SW 1271 (cell line): ENCODE data around the gene CEP85L.

Experiments
- DNase-seq, 2 experiments: peaks; one replicate each; lab custom pipeline; 2025; lab: John Stamatoyannopoulos, UW

The CEP85L gene

GRCh38 chr6:118578617-118579016 lies 72.8 kb downstream of the CEP85L start:
- no peak for DNase-seq

DNA sequence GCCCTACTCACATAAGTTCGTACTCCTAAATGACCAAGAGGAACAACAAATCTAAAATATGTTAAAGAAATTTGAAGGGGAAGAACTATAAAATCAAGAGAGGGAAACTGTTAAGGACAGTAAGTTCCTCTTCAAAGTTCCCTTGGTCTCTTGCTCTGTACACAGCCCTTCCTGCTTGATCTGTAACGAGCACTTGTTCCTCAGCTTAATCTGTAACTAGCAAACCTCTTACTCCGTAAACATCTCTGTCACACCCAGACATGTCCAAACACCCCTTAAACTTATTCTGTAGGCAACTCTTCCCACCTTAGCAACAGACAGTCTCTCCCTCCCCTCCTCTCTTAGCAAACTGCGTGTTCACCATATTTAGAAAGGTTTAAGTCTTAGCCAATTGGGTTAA lies 73.4 kb downstream of the CEP85L start:
- no peak for DNase-seq

DNA sequence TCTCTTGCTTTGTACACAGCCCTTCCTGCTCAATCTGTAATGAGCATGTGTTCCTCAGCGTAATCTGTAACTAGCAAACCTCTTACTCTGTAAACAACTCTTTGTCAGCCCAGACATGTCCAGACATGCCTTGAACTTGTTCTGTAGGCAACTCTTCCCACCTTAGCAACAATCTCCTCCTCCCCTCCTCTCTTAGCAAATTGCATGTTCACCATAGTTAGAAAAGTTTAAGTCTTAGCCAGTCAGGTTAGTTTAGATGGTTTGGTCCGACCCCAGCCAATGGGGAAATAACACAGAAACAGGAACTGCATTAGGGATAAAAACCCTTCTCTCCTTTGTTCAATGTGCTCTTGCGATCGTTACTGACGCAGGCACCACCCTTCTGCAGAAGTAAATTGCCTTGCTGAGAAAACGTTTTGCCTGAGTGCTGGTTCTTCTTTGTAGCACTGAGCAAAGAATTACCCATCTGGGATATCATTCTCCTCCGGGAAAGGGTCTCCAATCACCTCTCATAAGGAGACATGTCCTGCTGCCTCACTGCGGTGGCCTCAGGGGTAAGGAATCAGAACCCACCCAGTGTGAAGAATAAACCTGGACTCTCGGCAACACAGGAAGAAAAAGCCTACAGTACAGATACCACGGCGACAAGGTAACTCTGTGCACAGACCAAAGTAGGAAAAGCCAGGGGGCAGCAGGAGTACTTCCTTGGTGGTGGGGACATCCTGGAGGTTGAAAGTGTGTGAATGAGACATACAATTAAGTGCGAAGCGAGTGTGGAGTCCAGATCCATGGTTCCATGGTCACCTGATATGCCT lies 77.1 kb downstream of the CEP85L start:
- DNase-seq: no peak

DNA sequence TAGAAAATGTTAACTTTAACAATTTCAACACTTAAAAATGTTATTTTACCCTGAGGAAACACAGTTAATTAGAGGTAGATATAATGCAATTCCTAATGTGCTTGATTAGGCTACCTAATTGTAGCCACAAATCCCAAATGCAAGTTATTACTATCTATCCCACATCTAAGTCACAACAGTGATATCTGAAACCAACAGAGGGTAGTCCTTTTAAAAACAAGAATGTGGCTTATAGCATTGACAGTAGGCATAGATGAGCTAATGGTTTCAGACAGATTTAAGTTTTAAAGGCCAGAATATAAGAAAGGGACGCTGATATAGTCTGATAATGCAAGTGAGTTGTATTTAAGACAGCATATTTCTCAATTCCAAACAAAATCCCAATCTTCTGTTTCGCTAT lies 80.3 kb downstream of the CEP85L start:
- DNase-seq: no peak

- DNase-seq: no peak
Measured at GRCh38 chr6:118569498-118569897, 81.9 kb downstream of the CEP85L start.

GRCh38 chr6:118567974-118568373 lies 83.4 kb downstream of the CEP85L start:
- DNase-seq: no peak

DNA sequence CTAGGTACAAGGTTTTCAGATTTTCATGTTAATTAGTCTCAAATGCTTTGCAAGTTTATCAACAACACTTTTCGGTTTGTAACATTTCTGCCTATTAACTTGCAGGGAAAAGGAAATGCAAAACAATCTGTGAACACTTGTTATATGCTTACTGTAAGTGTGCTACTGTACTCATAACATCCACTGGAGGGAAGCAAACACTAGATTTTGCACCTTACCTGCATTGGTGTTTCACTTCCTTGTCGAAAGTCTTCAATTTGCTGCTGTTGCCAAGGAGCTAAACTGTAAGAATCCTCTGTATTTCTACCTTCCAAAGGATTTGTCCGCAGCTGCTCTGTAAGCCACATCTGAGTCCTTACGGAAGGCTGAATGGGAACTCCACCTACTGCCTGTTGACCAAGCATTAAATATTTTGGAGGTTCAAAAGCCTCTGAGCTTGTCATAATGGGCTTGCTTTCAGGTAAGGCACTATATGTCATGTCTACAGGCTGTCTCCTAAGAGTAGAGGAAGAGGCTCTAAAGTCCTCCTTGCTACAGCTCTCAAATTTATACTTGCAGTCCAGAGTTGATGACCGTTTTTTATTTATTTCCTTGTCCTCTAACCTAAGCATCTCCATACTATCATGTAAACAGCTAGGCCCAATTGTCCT lies 86.0 kb downstream of the CEP85L start:
- peak in 1 of 2 experiments; percentile 16 for DNase-seq

DNA sequence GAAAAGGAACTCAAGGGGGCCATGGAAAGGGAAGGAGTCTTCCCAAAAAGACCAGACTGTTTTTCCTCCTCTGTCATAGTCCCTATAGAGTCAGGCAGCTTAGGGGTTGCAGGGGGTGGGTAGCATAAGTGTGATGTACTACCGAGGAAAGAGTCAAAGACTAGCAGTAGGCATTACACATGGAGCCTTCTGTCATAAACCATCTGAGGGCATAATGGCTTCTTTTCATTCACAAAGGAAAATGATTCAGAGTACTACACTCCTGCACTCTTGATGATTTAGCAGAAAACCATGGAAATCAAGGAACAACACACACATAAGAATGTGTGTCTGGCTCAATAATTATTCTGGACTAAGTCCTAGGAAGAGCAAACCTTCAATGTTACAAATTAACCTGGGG lies 88.4 kb downstream of the CEP85L start:
- DNase-seq: no peak

- DNase-seq: no peak
Measured at GRCh38 chr6:118562248-118562647, 89.1 kb downstream of the CEP85L start.

DNA sequence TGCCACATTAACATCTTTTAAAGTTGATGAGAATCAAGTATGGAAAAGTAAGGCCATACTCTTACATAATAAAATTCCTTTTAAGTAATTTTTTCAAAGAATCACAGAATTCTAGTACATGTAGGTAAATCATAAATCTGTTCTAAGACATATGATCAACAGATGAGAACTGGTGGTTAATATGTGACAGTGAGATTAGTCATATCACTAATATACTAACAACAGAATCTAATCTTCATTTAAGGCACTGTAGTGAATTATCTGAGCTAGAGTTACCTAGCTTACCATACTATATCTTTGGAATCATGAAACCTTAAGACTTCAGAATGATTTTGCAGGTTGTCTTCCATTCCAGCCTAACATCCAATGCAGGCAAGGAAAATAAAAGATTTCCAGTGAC lies 91.7 kb downstream of the CEP85L start:
- DNase-seq: no peak

DNA sequence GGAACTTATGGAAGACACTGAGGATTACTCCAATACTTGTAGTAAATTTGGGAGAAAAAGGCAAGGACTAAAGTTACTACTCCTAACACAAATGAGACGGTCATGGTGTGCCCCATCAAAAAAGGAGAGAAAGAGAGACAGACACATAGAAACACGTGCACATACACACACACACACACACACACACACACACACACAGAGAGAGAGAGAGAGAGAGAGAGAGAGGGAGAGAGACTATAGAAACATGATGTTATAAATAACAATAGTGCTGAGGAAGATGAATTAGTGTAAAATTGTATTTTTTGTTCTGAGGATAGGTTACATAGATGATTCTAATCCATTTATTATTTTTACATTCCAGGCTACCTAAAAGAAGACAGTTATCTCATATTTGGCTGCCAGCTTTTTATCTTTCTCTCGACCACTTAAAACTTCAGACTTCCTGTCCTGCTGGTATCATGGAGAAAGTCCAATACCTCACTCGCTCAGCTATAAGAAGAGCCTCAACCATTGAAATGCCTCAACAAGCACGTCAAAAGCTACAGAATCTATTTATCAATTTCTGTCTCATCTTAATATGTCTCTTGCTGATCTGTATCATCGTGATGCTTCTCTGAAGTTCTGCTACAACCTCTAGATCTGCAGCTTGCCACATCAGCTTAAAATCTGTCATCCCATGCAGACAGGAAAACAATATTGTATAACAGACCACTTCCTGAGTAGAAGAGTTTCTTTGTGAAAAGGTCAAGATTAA lies 92.8 kb downstream of the CEP85L start:
- DNase-seq: no peak

DNA sequence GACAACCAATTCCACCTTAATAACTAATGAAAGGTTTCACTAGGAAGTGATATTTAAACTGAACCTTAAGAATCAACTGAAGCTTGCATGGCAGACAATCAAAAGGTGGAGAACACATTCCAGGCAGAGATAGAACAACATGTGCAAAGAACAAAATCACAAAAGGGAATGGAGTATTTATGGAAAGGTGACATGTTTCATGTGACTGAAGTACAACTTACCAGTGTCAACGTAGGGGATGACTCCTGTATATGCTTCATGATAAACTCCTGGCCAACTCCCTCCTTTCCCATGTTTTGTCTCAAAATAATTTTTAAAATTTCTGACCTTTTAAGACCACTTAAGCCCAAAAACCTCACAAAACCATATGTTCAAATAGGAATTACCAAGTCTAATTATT lies 96.7 kb downstream of the CEP85L start:
- no peak for DNase-seq

- DNase-seq: no peak
Measured at GRCh38 chr6:118553132-118553531, 98.3 kb downstream of the CEP85L start.

DNA sequence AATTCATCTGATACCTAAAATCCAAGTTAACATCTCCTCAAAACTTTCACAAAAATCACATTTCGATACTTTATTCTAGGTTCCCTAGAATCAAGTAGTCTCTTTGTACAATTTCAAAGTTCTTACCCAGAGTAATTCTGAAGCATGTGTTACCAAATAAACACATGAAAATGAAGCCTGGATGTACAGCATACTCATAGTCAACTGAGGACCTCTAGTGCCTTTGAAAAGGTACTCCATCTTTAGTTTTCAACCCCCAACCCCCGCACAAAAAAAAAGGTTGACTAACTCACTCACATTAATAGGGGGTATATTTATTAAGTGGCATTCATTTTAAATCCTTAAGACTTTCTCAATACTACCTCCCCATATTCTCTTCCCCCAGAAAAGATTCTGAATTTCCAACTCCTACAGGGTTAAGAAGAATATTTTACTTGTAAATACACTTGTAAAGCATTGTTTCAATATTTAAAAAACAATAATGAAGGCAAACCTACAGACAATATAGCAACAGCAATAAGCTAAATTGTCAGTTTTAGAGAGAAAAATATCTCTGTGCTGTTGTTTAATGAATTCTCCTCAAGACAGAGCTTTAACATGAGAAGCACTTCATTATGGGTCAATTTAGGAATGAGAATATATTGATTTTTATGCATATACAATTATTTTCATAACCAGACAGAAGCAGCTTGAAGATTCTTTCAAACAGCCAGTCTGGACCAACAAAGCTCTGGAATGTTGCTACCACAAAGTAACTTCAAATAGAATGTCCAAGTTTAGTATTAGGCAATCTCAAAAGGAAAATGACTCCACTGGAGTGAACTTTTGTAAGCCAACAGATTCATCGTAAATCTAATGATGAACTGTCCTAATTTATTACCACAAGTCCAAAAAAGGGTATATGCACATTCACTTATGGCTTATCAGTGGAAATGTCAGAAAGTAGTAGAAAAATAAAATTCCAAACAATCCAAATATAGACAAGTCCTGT lies 100.0 kb downstream of the CEP85L start:
- peak; percentile 13 to 68 for DNase-seq

DNA sequence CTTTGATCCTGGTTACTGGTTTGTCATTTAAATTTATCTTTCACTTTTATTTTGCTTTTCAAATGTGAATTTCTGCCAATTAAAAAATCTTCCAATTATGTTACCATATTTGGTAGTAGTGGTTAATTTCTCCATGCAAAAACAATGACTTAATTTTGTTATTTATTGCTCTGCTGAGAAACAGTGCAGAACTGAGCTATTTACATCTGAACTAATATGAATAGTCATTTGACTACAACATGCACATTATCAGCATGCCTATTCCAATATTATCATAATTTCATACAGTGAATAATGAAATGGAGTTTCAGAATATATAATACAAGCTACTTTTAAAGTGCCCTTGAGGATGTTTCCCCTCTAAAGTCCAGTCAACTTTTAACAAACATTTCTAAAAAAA lies 102.8 kb downstream of the CEP85L start:
- DNase-seq: no peak

DNA sequence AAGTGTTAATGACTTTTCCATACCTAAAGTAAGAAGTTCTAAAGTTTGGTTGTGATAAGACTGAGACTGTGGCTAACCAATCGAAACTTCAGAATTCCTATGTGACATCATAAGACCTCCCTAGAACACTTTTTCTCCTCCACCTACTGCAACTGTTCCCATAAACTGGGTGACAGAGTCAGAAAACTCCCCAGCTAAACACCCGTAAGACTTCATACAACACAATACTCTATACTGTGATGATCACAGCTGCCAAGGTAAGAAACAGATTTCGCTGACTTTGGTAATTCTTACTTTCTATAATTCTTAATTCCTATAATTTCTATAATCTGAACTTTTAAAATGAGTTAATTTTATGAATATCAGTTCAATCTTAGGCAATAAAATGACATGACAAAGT lies 103.3 kb downstream of the CEP85L start, which contains the start of gene PLN:
Gene PLN, plus strand, starts transcription at position 161 of the 400 bp plus-strand sequence. CDS start 10,626 bp downstream, outside the sequence.
- no peak for DNase-seq

DNA sequence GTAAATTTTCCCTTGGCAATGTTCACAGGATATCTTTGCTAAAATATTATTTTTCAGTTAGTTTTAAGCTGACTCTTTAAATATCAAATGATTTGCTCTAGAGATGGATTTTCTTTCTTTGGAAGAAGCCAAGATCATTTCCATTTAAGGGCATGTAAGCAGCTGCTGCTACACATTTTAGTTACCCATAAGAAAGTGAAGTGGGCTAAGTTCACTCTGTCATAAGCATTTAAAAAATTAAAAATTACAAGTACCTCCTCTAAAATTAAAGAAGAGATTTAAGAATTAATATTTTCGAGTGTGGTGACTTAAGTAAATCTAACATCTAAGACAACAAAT lies 104.5 kb downstream of the CEP85L start:
- no peak for DNase-seq

GRCh38 chr6:118546164-118546879 lies 105.1 kb downstream of the CEP85L start:
- DNase-seq: no peak

DNA sequence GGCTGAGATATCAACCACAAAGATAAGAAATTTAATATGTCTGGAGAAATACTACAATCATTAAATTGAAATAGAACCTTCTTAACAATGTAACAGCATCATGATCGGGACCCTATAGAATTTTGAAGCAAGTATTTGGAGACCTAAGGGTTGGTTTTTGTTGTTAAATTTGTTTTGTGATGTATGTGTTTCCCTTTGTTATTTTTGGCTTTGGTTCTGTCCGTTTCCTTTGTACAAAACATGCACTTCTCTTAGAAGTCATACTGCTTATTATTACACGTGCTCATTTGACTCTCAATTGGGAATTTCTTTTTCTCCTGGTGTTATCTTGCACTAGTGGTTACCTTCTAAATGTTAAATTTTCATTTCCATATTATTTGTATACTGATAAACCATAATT lies 107.3 kb downstream of the CEP85L start:
- DNase-seq: no peak

- no peak for DNase-seq
Measured at GRCh38 chr6:118542184-118542952, 109.0 kb downstream of the CEP85L start.
